Measurements from ENCODE around the gene ADAMTS18.

The ADAMTS18 gene

DNA sequence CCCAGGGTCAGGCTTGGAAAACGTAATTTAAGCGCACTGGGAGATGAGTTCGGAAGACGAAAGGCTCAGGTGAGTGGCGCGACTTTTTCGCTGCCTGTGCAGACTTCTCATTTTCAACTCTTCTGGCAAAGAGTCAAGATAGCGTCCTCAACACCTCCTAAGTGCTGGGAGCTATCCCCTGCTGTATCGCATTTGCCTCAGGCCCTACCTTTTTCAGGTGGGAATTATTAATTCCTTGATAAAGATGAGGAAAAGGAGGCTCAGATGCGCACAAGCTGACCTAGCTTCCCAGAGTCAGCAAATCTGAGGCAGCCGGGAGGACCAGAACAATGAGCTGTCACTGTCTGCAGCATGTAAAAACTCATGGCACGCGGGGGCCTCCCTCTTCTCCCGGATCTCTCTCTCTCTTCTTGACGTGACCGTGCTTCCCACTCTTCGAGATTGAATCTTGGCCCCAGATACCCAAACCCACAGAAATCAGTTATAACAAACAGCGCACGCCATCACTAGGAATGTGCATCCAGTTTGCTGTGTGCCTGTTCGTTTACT lies 512 bp upstream of the ADAMTS18 start:
- DNase-seq, result no peak

DNA sequence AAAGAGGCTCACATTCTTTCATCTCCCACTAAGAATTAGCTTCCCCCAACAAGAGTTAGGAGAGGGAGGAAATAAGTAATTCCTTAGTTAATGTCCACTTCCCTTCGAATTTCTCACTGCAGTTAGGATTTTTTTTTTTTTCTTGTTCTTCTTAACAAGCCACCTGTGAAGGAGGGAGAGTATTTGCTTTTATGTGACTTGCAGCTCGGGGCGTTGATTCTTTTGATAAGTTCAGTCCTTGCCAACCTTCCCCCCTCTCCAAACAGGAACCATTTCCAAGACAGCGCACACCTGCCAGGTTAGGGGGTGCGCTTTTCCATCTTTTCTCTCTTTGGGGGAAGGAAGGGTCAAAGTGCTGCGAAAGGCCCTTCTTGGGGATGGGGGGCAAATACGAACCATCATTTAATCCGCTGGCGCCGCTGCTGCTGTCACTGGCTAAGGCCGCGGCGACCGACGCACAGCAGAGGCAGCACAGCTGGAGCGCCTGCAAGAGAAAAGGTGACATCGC lies 758 bp downstream of the ADAMTS18 start:
- no peak for DNase-seq

DNA sequence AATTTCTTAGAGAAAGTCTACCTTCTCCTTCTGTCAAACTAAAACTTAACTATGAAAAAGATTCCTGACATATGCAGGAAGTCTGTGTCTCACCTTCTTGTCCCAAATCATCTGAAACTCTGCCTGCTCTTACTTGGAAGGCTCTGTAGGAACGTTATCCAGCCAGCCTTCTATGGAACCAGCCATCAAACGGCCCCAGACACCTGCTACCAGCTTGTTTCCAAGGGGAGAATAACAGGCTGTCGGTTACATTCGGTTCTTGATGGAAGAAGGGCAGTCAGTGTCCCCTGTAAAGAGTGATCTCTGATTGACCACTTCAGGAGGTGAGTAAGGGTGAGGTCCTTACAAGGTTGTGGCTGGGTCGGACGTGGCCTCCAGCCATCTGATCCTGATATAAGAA lies 1.7 kb downstream of the ADAMTS18 start:
- DNase-seq, result no peak

DNA sequence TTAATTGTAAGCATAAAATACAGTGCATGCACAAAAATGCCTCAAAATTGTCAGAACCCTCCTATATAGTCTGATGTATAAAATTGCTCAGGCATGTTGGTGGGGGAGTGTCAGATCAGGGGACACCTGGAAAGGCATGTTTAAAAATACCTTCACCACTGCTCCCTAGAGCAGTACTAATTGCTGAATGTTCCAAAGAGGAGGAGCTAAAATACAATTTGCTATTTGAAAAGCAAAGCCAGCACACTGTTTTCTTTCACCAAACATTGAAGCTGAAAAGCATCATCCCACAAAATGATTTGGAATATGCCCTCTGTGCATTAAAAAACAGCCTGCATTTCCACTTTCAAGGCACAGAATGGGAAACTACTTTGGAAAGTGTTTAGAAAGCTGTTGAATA lies 2.6 kb downstream of the ADAMTS18 start:
- no peak for DNase-seq

DNA sequence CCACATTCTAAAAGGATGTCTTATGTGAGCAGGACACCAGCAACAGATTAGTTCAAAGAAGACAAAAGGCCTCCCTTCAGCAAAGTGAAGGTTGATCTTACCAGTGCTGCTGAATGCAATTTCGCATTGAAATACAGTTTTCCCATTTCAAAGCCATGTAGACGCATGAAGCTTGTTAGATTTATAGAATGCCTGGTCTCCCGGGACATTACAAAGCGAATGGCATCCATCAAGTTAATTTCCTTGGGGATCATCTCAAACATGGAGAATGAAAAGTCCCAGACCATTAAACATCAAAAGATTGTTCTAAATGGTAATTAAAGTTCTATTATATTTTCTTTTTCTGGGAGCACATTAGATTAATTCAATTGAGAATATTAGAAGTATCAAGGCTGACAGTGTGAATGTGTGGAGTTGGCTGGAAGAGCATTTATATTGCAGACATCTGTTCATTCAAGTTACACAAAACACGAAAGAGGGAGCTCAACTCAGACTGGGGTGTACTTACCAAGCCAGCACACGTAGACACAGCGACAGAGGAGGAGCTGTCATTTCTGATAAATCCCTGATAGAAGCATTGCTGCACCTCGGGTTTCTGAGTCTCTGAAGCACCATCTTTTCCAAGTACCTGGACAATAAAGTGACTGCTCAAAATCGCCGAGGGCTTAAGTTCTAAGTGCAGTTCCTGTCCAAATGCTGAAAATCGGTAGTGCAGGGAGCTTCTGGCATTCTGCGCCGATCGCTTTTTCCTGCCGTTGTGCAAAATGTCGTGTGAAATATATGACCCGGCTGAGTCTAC lies 3.8 kb downstream of the ADAMTS18 start:
- DNase-seq, result no peak

DNA sequence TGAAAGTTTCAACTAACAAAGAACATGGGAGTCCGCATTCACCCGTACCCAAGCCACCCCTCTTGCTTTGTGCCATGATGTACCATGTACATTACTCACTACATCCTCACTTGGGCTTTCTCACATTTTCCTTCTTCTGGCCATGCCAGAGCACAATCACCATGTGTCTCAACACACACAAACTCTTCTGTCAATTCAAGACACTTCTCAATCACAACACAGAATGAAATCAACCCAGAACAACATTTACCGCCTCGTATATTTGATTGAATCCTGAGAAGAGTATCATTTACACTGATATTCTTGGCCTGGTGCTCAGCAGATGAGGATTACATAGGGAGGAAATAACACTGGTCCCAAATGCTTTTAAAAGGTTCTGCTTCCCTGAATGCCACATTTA lies 4.5 kb downstream of the ADAMTS18 start:
- no peak for DNase-seq

DNA sequence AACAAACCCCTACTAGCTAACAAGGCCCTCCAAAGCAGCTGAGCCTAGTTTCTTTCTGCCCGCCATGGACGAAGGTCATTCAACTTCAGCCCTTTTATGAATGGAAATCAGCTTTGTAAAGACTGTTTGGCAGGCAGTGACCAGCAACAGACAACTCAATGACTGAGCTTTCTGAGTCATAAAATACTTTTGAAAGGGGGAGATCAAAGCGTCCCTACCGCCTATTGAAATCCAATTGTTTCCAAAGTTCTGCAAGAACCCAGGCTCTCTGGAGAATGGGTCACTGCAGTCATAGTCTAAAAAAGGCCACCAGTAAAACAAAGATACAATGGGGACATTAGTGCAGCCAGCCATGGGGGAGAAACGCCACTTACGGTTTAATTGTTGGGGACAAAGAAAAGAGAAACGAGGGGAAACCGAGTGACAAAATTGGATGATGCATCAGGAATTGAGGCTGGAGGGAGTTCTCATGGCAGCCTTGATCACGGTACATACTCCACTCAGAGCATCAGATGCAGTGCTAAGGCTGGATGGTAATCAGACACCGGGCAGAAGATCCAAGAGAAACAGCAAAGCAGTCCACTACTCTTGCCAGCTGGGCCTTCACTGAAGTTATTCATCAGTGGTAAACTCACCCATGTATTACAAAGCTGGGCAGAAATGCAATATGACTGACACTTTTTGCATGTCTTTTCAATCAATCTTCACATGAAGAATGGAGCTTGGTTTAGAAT lies 9.8 kb downstream of the ADAMTS18 start:
- no peak for DNase-seq

DNA sequence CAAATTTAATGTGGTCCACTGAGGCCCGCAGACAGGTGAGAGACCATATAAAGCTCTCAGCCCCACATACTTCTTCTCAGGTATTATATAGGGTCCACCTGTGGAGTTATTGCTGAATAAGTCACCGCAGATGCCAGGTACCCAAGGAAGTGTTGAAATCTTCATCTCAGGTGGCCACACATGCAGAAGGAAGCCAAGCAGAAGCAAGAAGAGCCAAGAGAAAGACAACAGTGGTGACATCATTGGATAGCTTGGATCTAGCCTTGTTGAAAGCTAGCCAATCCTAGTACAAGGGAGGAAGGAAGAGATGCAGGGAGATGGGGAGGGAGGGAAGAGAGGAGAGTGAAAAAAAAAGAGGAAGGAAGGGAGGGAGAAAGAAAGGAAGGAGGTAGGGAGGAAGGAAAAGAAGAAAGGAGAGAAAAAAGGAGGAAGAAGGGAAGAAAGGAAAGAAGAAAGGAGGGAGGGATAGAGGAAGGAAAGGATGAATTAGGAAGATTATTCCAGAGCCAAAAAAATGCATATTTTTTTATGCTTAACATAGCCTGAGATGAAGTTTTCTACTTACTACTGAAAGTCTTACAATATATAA lies 12.5 kb downstream of the ADAMTS18 start:
- no peak for DNase-seq

DNA sequence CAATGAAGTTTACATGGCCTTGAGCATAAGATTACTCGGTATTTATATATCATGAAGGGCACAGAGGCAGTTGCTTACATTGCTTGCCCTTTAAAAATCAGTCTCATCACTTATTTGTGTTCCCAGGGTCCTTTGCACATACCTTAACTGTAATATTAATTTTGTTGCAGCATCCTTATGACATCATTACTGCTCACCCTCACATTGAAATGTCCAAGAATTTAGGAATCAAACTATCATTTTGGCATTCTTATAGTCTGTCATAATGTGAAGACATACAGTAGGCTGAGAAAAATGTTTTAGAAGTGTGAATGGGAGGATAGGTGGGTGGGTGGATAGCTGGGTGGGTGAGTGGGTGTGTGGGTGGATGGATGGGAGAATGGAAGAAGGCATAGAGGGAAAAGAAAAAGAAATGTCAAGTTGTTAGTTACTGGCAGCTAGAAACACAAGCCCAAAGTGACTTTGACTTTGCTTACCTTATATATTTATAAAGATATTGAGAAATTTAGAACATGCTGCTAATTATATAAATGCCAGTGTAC lies 17.8 kb downstream of the ADAMTS18 start:
- no peak for DNase-seq

DNA sequence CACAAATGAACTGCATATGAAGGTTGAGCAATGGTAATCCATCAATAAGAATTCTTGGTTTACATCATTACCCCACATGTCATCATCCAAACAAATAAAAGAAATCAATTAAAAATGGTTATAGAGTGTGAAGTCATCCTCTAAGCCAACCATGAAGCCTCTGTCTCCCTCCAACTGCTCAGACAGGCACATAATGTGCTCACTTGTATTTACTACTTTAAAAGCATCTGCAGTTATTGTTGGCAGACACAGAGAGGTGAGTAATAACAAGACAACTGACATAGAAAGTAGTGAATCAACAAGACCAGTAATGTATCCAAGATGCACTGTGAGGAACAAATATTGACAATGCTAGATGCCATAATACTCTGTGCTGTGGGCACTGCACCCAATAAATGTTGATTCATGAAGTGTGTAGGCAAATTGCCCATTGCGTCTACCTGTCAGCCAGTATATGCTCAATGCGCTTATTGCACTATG lies 20.0 kb downstream of the ADAMTS18 start:
- DNase-seq, result no peak

DNA sequence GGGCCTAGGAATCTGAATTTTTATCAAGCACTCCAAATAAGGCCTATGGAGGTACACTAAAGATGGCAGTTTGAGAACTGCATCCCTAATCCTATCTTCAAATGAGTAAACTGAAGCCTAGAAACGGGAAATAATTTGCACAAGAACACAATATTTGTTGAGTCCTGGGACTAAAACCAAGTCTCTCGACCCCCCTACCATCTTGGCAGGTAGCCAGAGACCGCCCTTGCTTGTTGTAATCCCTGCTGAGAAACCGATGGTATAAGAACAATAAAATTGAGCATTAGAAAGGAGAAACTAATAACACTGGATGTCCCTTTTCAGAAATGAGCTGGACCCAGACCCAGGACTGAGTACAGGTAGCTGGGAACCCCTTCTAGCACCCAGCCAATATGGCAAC lies 24.4 kb downstream of the ADAMTS18 start:
- no peak for DNase-seq

DNA sequence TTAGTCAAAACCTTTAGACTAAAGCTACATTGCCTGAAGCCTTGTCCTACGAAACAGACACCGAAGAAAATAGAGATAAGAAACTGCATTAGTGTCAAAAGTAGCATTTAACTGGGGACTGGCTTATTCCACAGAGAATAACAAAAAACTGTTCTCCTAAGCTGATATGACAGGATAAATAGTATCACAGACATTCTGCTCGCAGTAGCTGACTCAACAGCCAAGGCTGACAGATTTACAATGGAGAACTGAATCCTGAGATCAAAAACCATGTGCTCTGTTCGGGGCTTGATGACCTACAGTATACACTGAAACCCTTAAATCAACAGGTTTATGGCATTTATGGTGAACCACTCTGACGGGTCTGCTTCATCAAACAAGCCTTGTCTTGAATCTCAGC lies 25.5 kb downstream of the ADAMTS18 start:
- no peak for DNase-seq

DNA sequence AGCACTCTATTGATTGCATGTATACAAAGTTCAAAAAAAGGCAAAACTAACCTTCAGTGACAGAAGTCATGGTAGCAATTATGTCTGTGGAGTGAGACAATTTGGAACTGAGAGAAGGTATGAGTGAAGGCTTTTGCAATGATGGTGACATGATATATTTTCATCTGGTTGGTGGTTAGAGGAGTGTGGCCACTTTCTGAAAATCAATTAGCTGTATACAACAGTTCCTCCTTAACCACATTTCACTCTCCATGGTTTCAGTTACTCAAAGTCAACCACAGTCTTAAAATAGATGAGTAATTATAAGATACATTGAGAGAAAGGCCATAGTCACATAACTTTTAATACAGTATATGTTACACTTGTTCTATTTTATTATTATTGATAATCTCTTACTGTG lies 26.2 kb downstream of the ADAMTS18 start:
- DNase-seq, result no peak

DNA sequence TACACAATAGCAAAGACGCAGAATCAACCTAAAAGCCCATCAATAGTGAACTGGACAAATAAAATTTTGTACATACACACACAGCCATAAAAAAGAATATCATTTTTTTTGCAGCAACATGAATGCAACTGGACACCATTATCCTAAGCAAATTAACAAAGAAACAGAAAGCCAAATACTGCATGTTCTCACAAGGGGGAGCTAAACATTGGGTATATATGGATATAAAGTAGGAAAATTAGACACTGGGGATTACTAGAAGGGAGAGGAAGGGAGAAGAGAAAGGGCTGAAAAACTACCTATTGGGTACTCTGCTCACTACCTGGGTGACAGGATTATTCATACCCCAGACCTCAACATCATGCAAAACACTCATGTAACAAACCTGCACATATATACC lies 28.2 kb downstream of the ADAMTS18 start:
- DNase-seq, result no peak

DNA sequence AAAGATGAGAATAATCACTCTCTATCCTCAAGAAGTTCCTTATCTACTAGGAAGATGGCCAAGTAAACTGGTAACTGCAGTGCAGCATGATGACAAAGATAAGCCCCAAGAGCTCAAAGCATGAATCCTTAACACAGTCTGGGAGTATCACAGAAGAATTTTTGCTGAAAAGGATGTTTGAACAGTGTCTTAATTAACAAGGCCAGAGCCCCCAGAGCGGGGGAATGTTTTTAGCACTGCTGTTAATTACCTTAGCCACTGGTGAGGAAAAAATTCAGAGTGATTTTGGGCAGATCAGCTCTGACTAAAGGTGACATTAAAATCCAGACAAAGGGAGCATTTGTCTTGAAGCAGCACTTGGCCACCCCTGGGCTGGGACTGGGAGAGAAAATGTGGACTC lies 30.1 kb downstream of the ADAMTS18 start:
- DNase-seq, result no peak

DNA sequence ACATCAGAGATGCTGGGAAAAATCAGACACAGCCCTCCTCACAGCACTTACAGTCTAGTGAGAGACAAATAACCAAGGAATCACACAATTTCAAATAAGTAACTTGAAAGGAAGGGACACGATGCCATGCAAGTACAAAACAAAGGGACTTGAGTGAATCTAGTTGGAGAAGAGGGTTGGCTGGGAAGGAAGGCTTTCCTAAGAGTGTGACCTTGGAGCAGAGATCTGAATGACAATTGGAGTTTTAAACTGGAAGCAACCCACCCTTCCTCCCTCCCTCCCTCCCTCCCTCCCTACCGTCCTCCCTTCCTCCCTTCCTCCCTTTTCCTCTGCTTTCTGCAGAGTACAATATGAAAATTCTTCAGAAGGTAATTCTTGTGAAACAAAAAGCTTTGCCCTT lies 31.1 kb downstream of the ADAMTS18 start:
- DNase-seq, result no peak

DNA sequence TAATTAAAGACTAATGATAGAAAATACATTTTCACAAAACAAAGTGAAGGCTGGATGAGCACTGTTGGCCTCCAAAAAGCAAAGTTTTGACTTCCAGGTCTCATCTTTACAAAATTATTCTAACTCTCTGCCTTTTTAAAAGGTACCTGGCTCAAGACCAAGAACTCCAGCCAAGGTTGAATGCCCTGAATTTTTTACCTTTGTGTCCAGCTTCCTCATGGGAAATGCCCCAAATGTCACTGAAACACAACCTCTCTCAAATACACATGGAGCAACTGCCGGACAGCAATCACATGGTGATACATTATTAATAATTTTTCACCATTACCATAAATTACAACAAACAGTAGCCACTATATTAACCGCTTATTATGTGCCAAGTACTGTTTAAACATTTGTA lies 32.2 kb downstream of the ADAMTS18 start:
- no peak for DNase-seq

DNA sequence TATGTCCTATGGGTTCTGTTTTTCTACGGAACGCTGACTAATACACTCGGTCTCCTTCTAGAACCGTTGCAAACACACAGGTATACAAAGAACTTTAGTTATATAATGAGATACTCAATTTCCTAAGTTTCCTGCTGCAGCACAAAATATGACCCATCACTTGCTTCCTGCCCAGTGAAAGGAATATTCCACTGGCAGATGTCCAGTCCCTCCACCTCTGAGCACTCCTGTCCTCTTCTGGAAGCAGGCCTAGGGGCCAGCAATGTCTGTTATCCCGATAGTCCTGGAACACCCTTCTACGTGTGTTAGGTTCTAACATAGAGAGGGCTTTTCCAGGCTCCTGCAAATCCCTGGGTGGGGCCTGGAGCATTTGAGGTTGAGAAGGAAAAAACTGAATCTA lies 32.7 kb downstream of the ADAMTS18 start:
- no peak for DNase-seq

DNA sequence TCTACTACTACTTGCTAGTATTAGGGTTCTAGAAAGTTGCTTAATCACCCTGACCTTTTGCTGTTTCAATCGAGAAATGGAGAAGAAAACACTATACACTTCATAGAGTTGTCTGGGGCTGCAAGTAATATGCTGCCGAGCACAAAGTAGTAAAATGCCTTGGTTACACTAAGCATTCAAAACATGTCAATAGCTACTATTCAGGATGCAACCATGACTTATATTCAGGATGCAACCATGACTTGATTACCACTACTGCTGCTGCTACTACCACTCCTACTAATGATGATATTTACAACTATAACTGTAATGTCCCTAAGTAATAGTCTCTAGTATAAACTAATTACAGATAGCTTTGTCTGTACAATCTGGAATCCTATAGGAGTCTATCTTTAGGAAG lies 35.3 kb downstream of the ADAMTS18 start:
- no peak for DNase-seq

DNA sequence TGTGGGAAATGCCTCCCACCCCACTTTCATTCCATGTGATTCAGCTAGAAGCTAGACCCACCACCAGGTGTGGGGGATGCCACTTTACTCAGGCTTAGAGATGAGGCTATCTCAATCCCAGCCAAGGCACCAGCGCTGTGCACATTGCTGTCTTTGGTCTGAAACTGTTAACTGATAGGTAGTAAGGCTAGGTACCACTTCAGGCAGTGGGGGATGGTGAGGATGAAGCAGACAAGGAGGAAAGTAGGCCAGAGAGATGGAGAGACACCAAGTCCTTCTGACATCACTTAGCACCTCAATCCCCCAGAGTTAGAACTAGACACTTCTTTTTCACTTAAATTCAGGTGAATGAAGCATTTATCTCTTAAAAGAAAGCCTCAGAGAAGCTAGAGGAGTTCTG lies 35.8 kb downstream of the ADAMTS18 start:
- no peak for DNase-seq

DNA sequence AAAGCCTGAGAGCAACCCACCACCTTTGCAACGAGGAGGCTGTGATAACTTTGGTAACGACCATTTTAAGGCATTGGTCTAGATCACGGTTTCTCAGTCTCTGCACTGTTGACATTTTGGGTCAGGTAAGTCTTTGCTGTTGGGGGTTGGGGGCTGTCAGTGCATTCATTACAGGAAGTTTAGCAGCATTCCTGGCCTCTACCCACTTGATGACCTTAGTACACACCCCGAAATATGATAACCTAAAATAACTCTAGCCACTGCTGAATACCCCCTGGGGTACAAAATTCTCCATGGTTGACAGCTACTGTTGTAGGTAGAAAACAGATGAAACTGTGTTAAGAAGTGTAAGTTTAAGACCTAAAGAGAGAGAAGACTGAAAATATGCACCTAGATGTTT lies 36.3 kb downstream of the ADAMTS18 start:
- no peak for DNase-seq

DNA sequence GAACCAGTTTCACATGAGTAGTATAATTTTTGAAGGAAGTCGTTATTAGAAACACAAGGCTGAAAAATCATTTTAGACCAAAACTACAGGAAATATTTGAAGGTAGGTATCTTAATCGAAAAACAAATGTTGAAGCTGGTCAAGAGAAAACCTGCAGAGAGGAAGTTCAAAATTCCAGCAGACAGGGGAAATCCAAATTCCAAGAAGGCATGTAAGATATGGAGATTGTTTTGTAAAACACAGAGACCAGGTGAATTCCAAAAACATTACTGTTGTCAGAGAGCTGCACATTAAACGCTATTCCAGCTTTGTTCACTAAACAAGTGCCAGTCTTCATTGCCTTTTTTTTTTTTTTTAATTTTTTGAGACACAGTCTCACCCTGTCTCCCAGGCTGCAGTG lies 38.4 kb downstream of the ADAMTS18 start:
- DNase-seq, result no peak

DNA sequence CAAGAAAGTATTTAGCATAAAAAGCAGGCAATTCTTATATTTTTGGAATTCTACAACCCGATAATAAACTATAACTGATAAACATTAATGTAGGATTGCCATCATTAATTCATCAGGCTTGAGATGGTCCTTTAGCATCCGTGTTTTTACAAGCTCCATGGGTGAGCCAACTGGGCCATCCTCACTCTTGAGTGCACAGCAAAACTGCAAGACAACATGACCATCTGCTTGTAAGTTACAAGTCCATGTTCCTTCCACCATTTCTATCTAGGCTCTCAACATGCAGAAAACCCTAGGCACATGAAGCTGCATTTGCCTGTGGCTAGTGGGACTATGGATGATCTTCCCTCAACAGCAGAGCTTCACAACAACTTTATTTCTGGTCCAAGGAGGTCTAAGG lies 40.1 kb downstream of the ADAMTS18 start:
- no peak for DNase-seq
